ENCODE data around the gene ZBTB20. TPM values are rescaled to one million over a fixed set of nuclear protein-coding genes. Genes with fewer than 3 reads are reported as not detected.

ZBTB20 gene
- total and polyA plus RNA-seq, 4 donors, result 0.88 to 83.2 (median 20.4) TPM

GRCh38 chr3:114586119-114586518, 561.0 kb downstream of the ZBTB20 start:
- TF ChIP-seq HNF4A (conservative IDR thresholded peaks at IDR 0.05) (no peak), EGR1 (IDR thresholded peaks at IDR 0.05; ENCODE audit: low read depth in 2 of 2) (no peak), FOXA1 (IDR thresholded peaks at IDR 0.05) (no peak), SP1 (IDR thresholded peaks at IDR 0.05) (no peak), RAD21 (IDR thresholded peaks at IDR 0.05) (no peak), FOXA2 (IDR thresholded peaks at IDR 0.05) (no peak), JUND (IDR thresholded peaks at IDR 0.05) (no peak), NR2F2 (IDR thresholded peaks at IDR 0.05) (no peak), HNF4G (IDR thresholded peaks at IDR 0.05) (no peak), GABPA (IDR thresholded peaks at IDR 0.05 in 1 of 2, conservative IDR thresholded peaks at IDR 0.05 in 1 of 2) (no peak), RXRA (IDR thresholded peaks at IDR 0.05) (no peak), TAF1 (conservative IDR thresholded peaks at IDR 0.05) (no peak), YY1 (IDR thresholded peaks at IDR 0.05) (no peak), REST (IDR thresholded peaks at IDR 0.05) (no peak), CTCF (IDR thresholded peaks at IDR 0.05; ENCODE audit: low read depth, low read length, missing input control) (no peak), ZBTB33 (IDR thresholded peaks at IDR 0.05) (no peak), ATF3 (IDR thresholded peaks at IDR 0.05) (no peak), MAX (IDR thresholded peaks at IDR 0.05) (no peak)
- WGBS, result 94% methylated on average over 1 of the region's 1 CpG

More at GRCh38 chr3:114586119-114586518, 561.0 kb downstream of the ZBTB20 start:
- Histone ChIP-seq H3K36me3 (ENCODE audit: control insufficient read depth in 4 of 4, insufficient read depth in 3 of 4, low read depth in 1 of 4, low read length in 3 of 4) (peaks cover 0 to 4% (median 2%) of the 10 kb centered on the region in 4 donors), H3K9me3 (ENCODE audit: control insufficient read depth in 4 of 4, low read length in 3 of 4) (no peaks in the 10 kb centered on the region), H3K27ac (ENCODE audit: low read depth in 1 of 2, low read length in 2 of 2) (no peak overlapping the region), H3K27me3 (ENCODE audit: control insufficient read depth in 4 of 4, insufficient read depth in 4 of 4, low read length in 3 of 4) (no peaks in the 10 kb centered on the region), H3K4me3 (ENCODE audit: low read depth in 1 of 3, low read length in 3 of 3) (no peak overlapping the region), H3K9ac (ENCODE audit: low read depth in 1 of 2, low read length in 2 of 2) (no peak overlapping the region), H3K4me1 (ENCODE audit: control insufficient read depth in 4 of 4, insufficient read depth in 4 of 4, low read length in 3 of 4) (peaks cover 0 to 17% (median 0%) of the 10 kb centered on the region in 4 donors)
- DNase-seq (ENCODE audit: low spot score), result no peak

Measured in liver (tissue), 9 donors.